Measurements from ENCODE around the gene INHBC.
"Not testable (repeated sequence)": the region's sequence is repeated elsewhere in the genome, so short reads cannot be mapped to it uniquely, and the experiment has no call there.

The INHBC gene

GRCh38 chr12:57429473-57430111 is 5.0 kb upstream of the INHBC start:
- DNase-seq (ENCODE audit: low spot score) = no peak

GRCh38 chr12:57430112-57430930 is 4.3 kb upstream of the INHBC start:
- DNase-seq (ENCODE audit: low spot score) = peak; percentile 86

- DNase-seq (ENCODE audit: low spot score) = peak; percentile 99
These were observed 3.5 kb upstream of the INHBC start, which contains the start of gene R3HDM2 for GRCh38 chr12:57430931-57431566. Gene R3HDM2 (minus strand): TSS chr12:57431043. CDS start chr12:57310428, 120,615 bp downstream.

GRCh38 chr12:57431654-57432188 is 2.9 kb upstream of the INHBC start:
- no peak for DNase-seq (ENCODE audit: low spot score)

DNA sequence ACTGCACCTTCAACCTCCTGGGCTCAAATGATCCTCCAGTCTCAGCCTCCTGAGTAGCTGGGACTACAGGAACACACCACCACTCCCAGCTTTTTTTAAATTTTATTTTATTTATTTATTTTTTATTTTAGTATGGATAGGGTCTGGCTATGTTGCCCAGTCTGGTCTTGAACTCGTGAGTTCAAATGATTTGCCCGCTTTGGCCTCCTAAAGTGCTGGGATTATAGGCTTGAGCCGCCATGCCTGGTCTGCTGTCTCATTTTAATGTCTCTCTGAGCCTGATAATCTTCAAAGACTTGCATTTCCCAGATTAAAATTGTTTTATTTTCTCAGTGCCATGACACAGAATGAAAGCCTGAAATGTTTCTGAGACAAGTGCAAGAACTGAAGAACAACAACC is 1.2 kb upstream of the INHBC start:
- DNase-seq (ENCODE audit: low spot score) = no peak

DNA sequence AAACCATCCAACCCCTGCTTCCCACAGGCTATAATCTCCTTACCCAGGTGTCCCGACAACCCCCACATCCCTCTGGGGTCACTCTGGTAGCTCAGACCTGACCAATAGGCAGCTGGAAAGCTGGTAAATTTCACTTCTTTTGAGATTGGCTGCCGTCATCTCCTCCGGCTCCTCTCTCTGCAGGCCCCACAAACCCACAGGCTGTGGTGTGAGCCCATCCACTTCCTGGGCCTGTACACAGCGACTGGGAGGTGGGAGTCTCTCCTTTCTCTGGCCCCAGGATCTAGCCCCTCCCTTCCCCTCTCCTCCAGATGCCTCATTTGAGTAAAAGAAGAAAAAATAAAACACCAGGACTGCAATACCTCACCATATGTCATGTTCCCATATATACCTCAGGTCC is 709 bp downstream of the INHBC start:
- no peak for DNase-seq (ENCODE audit: low spot score)

DNA sequence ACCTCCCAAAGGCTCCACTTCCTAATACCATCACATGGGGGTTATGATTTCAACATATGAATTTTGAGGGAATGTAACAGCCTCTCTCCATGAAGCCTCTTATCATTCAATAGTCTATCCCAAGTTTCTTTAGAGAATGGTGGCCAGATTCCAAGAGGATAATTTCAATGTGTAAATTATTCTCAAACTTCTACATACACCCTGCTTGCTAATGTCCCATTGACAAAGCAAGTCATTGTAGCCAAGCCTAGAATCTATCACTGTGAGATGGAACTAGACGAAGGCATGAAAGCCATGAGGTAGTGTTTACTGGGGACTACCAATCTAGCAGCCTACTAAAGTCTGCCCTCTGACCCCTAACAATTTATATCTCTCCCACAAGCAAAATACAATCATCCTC is 3.8 kb downstream of the INHBC start:
- no peak for DNase-seq (ENCODE audit: low spot score)

DNA sequence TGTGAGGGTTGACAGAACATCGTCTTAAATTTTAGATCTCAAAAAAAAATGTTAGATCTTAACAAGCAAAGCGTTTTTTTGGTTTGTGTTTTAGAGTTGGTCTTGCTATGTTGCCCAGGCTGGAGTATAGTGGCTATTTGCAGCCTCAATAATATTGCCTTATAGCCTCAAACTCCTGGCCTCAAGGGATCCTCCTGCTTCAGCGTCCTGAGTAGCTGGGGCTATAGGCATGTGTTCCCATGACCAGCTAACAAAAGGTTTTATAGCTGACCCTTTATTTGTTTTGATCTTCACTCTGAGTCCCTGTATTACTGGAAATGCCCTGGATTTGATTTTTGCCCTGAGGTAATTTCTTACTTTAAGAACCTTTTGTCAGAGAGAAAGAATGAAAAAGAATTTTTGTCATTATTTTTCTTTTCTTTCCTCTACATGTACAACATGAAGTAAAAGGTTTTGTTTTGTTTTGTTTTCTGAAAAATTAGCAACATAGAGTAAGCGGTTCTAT is 5.2 kb downstream of the INHBC start:
- no peak for DNase-seq (ENCODE audit: low spot score)

- not testable (repeated sequence) for DNase-seq (ENCODE audit: low spot score)
These were observed 6.8 kb downstream of the INHBC start for GRCh38 chr12:57441393-57441792.

DNA sequence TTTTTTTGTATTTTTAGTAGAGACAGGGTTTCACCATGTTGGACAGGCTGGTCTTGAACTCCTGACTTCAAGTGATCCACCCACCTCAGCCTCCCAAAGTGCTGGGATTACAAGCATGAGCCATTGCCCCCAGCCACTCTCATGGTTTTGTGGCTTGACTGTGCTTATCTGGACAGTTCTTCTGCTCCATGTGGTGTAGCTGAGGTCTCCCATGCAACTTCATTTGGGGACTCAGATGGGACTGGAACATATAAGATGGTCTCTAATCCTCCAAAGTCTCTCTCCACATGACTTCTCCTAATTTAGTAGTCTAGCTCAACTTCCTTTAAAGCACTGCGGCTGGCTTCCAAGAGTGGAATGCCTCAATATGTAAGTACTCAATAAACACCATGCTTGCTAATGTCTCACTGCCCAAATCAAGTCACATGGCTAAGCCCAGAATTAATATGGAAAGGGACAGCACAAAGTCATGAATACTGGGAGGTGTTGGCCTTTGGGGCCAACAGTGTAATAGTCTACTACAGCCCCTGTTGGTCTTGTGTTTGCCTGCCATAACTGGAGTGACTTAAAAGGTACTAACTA is 7.4 kb downstream of the INHBC start:
- no peak for DNase-seq (ENCODE audit: low spot score)

DNA sequence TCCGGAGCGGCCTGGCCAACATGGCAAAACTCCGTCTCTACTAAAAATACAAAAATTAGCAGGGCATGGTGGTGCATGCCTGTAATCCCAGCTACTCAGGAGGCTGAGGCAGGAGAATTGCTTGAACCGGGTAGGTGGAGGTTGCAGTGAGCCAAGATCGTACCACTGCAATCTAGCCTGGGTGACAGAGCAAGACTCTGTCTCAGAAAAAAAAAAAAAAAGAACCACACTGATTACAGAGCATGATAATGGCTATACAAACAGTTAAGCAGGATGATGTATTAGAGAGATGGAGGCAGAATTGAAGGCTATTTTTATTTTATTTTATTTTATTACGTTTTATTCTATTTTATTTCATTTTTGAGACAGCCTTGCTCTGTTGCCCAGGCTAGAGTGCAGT is 9.8 kb downstream of the INHBC start:
- not testable (repeated sequence) for DNase-seq (ENCODE audit: low spot score)

GRCh38 chr12:57444744-57445143 is 10.2 kb downstream of the INHBC start:
- DNase-seq (ENCODE audit: low spot score) = no peak

DNA sequence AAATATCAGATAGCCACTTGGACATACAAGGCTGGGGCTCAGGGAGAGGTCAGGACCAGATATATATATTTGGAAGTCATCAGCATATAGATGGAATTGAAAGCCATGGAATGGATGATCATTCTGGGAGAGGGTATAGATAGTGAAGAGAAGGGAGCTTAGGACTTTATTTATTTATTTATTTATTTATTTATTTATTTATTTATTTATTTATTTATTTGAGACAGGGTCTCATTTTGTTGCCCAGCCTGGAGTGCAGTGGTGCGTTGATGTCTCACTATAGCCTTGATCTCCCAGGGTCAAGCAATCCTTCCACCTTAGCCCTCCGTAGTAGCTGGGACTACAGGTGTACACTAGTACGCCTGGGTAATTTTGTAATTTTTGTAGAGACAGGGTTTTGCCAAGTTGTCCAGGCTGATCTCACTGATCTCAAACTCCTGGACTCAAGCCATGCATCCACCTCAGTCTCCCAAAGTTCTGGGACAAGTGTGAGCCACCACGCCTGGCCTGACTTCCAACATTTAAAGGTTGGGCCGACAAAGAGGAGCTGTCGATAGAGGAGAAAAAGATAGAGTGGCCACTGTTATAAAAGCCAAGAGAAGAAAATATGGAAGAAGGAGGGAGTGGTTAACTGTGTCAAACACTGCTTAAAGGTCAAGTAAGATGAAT is 11.8 kb downstream of the INHBC start:
- no peak for DNase-seq (ENCODE audit: low spot score)

DNA sequence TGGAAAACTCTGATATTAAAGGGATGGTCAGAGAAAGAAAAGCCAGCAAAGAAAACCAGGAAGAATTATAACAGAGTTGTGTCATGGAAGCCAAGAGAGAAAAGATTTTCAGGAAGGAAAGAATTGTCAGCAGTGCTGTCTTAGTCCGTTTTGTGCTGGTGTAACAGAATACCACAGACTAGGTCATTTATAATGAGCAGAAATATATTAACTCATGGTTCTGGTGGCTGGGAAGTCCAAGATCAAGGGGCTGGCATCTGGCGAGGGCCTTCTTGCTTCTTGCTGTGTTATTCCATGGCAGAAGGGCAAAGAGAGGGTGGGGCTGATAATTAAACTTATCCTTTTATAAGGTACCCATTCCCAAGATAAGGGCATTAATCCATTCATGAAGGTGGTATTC is 14.1 kb downstream of the INHBC start:
- no peak for DNase-seq (ENCODE audit: low spot score)

DNA sequence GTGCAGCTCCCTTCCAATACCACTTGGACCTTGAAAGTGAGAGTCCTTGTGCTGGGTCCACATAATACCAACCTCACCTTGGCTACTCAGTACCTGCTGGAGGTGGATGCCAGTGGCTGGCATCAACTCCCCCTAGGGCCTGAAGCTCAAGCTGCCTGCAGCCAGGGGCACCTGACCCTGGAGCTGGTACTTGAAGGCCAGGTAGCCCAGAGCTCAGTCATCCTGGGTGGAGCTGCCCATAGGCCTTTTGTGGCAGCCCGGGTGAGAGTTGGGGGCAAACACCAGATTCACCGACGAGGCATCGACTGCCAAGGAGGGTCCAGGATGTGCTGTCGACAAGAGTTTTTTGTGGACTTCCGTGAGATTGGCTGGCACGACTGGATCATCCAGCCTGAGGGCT is 14.8 kb downstream of the INHBC start:
- no peak for DNase-seq (ENCODE audit: low spot score)

DNA sequence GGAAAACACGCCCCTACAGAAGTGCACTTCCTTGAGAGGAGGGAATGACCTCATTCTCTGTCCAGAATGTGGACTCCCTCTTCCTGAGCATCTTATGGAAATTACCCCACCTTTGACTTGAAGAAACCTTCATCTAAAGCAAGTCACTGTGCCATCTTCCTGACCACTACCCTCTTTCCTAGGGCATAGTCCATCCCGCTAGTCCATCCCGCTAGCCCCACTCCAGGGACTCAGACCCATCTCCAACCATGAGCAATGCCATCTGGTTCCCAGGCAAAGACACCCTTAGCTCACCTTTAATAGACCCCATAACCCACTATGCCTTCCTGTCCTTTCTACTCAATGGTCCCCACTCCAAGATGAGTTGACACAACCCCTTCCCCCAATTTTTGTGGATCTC is 15.5 kb downstream of the INHBC start:
- no peak for DNase-seq (ENCODE audit: low spot score)

DNA sequence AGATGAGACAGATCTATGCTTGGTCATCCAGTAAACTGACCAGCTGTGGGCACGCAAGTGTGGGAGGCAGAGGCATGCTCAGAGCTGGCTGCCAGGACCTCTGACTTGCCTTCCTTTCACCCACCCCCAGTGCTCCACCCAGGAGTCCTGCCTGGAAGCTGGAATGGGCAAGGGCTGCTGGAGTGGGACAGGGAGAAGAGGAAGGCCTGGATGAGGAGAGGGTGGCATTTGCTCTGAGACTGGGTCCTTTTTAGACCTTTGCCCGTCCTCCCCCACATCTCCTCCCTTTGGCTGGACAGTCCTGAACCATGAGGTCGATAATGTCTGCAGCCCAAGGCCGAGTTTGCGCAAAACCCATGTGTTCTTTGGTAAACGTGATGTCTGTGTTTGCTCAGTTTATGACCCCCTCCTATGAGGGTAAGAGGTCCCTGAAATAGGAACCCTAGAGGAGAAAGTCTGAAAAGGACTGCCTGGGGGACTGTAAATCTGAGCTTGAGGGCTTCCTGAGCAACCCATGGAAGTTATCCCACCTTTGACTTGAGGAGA is 16.7 kb downstream of the INHBC start:
- DNase-seq (ENCODE audit: low spot score) = peak; percentile 26

- peak; percentile 78 for DNase-seq (ENCODE audit: low spot score)
These were observed 17.8 kb downstream of the INHBC start for GRCh38 chr12:57452181-57452936.

DNA sequence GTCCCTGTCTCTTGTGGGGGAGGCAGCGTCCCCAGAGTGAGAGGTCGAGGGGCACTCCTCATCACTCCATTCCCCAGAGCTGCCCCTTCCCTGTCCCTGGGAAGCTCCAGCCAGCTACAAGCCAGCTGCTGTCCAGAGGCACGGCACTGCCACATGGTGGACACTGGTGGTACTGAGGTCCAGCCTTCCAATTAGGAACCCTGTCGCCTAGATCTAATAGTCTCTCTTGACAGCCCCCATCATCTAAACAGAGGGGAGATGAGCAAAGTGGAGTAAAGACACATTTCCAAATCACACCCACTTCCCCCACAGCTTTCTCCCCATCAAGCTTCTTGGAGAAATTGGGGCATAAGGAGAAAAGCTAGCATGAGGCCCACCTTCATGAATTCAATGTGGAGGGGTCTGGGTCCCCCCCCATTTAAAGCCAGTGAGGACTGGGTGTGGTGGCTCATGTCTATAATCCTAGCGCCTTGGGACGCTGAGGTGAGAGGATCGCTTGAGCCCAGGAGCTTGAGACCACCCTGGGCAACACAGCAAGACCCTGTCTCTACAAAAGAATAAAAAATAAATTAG is 18.4 kb downstream of the INHBC start:
- peak; percentile 79 for DNase-seq (ENCODE audit: low spot score)

DNA sequence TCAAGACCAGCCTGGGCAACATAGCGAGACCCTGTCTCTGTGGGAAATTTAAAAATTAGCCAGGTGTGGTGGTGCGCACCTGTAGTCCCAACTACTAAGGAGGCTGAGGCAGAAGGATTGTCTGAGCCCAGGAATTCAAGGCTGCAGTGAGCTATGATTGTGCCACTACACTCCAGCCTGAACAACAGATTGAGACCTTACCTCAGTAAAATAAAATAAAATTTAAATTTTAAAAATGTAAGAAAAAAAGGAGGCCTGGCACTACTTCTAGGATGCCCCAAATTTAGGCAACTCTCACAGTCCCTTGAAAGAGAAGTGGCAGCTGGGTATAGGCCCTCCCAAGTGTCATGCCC is 19.6 kb downstream of the INHBC start:
- DNase-seq (ENCODE audit: low spot score) = no peak

Measured in AG20443 (cell line).